Effector memory CD4-positive, alpha-beta T cell (primary cell): Measurements from ENCODE around the gene FAM118B.

ENCODE experiments used
- DNase-seq, 3 donors: peaks; one replicate each; pipeline ENCODE4 v3.0.0-alpha.2; 2020
- H3K27ac ChIP-seq: 2 replicates; pipeline ENCODE4 v1.7.0; 2013; ENCODE audit warnings: mild to moderate bottlenecking, low read length, moderate library complexity; ENCODE audit not compliant: insufficient read depth, poor library complexity, severe bottlenecking
- H3K27me3 ChIP-seq: replicated peaks from 2 replicates; pipeline ENCODE4 v1.7.0; 2013; ENCODE audit warnings: mild to moderate bottlenecking, low read length; ENCODE audit not compliant: insufficient read depth, control insufficient read depth, poor library complexity, severe bottlenecking
- H3K36me3 ChIP-seq: 2 replicates; pipeline ENCODE4 v1.7.0; 2013; ENCODE audit warnings: mild to moderate bottlenecking, low read length, moderate library complexity; ENCODE audit not compliant: control insufficient read depth, insufficient read depth
- H3K4me1 ChIP-seq: 2 replicates; pipeline ENCODE4 v1.7.0; 2013; ENCODE audit warnings: low read length, mild to moderate bottlenecking; ENCODE audit not compliant: control insufficient read depth, insufficient read depth, poor library complexity, severe bottlenecking
- H3K4me3 ChIP-seq: 2 replicates; pipeline ENCODE4 v1.7.0; 2013; ENCODE audit warnings: low read length, low read depth, mild to moderate bottlenecking; ENCODE audit not compliant: insufficient read depth, poor library complexity, severe bottlenecking
- H3K9me3 ChIP-seq: 2 replicates; pipeline ENCODE4 v1.7.0; 2013; ENCODE audit warnings: mild to moderate bottlenecking, low read length, moderate library complexity; ENCODE audit not compliant: control insufficient read depth

FAM118B gene

GRCh38 chr11:126195119-126195518 lies 16.5 kb upstream of the FAM118B start:
- no peak overlapping the region for H3K27ac ChIP-seq
- H3K36me3 ChIP-seq = peaks cover 62% of the 10 kb centered on the region

GRCh38 chr11:126197277-126197939 lies 14.2 kb upstream of the FAM118B start:
- Histone ChIP-seq H3K4me3 (no peak overlapping the region), H3K4me1 (no peaks in the 10 kb centered on the region), H3K27me3 (no peaks in the 10 kb centered on the region), H3K27ac (no peak overlapping the region), H3K36me3 (peaks cover 65% of the 10 kb centered on the region), H3K9me3 (peaks cover 6% of the 10 kb centered on the region)
- no peak for DNase-seq

More at GRCh38 chr11:126195119-126195518, 16.5 kb upstream of the FAM118B start:
- H3K9me3 ChIP-seq = peaks cover 6% of the 10 kb centered on the region
- DNase-seq = no peak
- no peaks in the 10 kb centered on the region for H3K4me1 ChIP-seq
- no peak overlapping the region for H3K4me3 ChIP-seq
- H3K27me3 ChIP-seq = no peaks in the 10 kb centered on the region

- no peak overlapping the region for H3K4me3 ChIP-seq
- H3K36me3 ChIP-seq = peaks cover 66% of the 10 kb centered on the region
- peaks cover 6% of the 10 kb centered on the region for H3K9me3 ChIP-seq
- DNase-seq = no peak
- H3K4me1 ChIP-seq = no peaks in the 10 kb centered on the region
- H3K27ac ChIP-seq = no peak overlapping the region
- H3K27me3 ChIP-seq = no peaks in the 10 kb centered on the region
These were observed 12.9 kb upstream of the FAM118B start for GRCh38 chr11:126198648-126199047.

- Histone ChIP-seq H3K27me3 (no peaks in the 10 kb centered on the region), H3K27ac (no peak overlapping the region), H3K4me1 (no peaks in the 10 kb centered on the region), H3K9me3 (peaks cover 2% of the 10 kb centered on the region), H3K4me3 (no peak overlapping the region), H3K36me3 (peaks cover 62% of the 10 kb centered on the region)
- no peak for DNase-seq
These were observed 8.8 kb upstream of the FAM118B start for GRCh38 chr11:126202646-126203359.

- no peaks in the 10 kb centered on the region for H3K9me3 ChIP-seq
- H3K27ac ChIP-seq = no peak overlapping the region
- H3K27me3 ChIP-seq = no peaks in the 10 kb centered on the region
- no peaks in the 10 kb centered on the region for H3K4me1 ChIP-seq
- H3K4me3 ChIP-seq = no peak overlapping the region
- peaks cover 52% of the 10 kb centered on the region for H3K36me3 ChIP-seq
- DNase-seq = no peak
These were observed 6.2 kb upstream of the FAM118B start for GRCh38 chr11:126205359-126205758.

- DNase-seq = no peak
- Histone ChIP-seq H3K27me3 (no peaks in the 10 kb centered on the region), H3K36me3 (peaks cover 29% of the 10 kb centered on the region), H3K27ac (no peak overlapping the region), H3K4me1 (peaks cover 9% of the 10 kb centered on the region), H3K4me3 (no peak overlapping the region), H3K9me3 (no peaks in the 10 kb centered on the region)
These were observed 3.7 kb upstream of the FAM118B start for GRCh38 chr11:126207896-126208295.

GRCh38 chr11:126210871-126211235 lies 729 bp upstream of the FAM118B start:
- Histone ChIP-seq H3K4me1 (peaks cover 9% of the 10 kb centered on the region), H3K27me3 (no peaks in the 10 kb centered on the region), H3K27ac (peak overlapping the region; percentile 76), H3K9me3 (no peaks in the 10 kb centered on the region), H3K4me3 (peak overlapping the region; percentile 83), H3K36me3 (peaks cover 8% of the 10 kb centered on the region)
- DNase-seq = no peak

- H3K9me3 ChIP-seq = no peaks in the 10 kb centered on the region
- no peak for DNase-seq
- H3K4me3 ChIP-seq = peak overlapping the region; percentile 83
- H3K4me1 ChIP-seq = peaks cover 9% of the 10 kb centered on the region
- no peaks in the 10 kb centered on the region for H3K27me3 ChIP-seq
- H3K36me3 ChIP-seq = peaks cover 8% of the 10 kb centered on the region
- H3K27ac ChIP-seq = peak overlapping the region; percentile 76
These were observed 593 bp downstream of the FAM118B start for GRCh38 chr11:126212089-126212660.

- H3K27me3 ChIP-seq = no peaks in the 10 kb centered on the region
- H3K4me1 ChIP-seq = peaks cover 9% of the 10 kb centered on the region
- H3K4me3 ChIP-seq = no peak overlapping the region
- no peak overlapping the region for H3K27ac ChIP-seq
- no peaks in the 10 kb centered on the region for H3K9me3 ChIP-seq
- H3K36me3 ChIP-seq = no peaks in the 10 kb centered on the region
- DNase-seq = no peak
These were observed 2.9 kb downstream of the FAM118B start for GRCh38 chr11:126214441-126214840.

- H3K36me3 ChIP-seq = no peaks in the 10 kb centered on the region
- no peak overlapping the region for H3K27ac ChIP-seq
- H3K9me3 ChIP-seq = no peaks in the 10 kb centered on the region
- peaks cover 9% of the 10 kb centered on the region for H3K4me1 ChIP-seq
- DNase-seq = no peak
- H3K4me3 ChIP-seq = no peak overlapping the region
- H3K27me3 ChIP-seq = no peaks in the 10 kb centered on the region
These were observed 3.3 kb downstream of the FAM118B start for GRCh38 chr11:126214841-126215240.
